WERI-Rb-1 (cell line): Measurements from ENCODE around the gene ITGB5.

Source experiments
- DNase-seq: peaks from one replicate; pipeline ENCODE4 v3.0.0-alpha.2; 2020
- H3K27ac ChIP-seq: fragments of 250-450 bp; sonication (Bioruptor Pico); 2 replicates; pipeline ENCODE4 v1.5.1; 2020; ENCODE audit warnings: mild to moderate bottlenecking, moderate library complexity
- H3K27me3 ChIP-seq: fragments of 250-450 bp; sonication (Bioruptor Pico); 2 replicates; pipeline ENCODE4 v1.5.1; 2021; ENCODE audit warnings: mild to moderate bottlenecking, low read depth, moderate library complexity; ENCODE audit not compliant: insufficient read depth, severe bottlenecking
- H3K36me3 ChIP-seq: fragments of 250-450 bp; sonication (Bioruptor Pico); 2 replicates; pipeline ENCODE4 v1.5.1; 2020; ENCODE audit warnings: mild to moderate bottlenecking, moderate library complexity
- H3K4me3 ChIP-seq: 2 replicates; pipeline ENCODE4 v1.5.1; 2011; ENCODE audit warnings: low read depth, mild to moderate bottlenecking, control low read depth, low read length
- H3K9me3 ChIP-seq: fragments of 250-450 bp; sonication (Bioruptor Pico); 2 replicates; pipeline ENCODE4 v1.5.1; 2021; ENCODE audit warnings: mild to moderate bottlenecking, moderate library complexity; ENCODE audit not compliant: severe bottlenecking
- CTCF ChIP-seq: IDR thresholded peaks from 2 replicates; pipeline ENCODE4 v1.5.1; 2011; ENCODE audit warnings: low read depth, mild to moderate bottlenecking, control low read depth, inconsistent platforms, low read length

The ITGB5 gene

DNA sequence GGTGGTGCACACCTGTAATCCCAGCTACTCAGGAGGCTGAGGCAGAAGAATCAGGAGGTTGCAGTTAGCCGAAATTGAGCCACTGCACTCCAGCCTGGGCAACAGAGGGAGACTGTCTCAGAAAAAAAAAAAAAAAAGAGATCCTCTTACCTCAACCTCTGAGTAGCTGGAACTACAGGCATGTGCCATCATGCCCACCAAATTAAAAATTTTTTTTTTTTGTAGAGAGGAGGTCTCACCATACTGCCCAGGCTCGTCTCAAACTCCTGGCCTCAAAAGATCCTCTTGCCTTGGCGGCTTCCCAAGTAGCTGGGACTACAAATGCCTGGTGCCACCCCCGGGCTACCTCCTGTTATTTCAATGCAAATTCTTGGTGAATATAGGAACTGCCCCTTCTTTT is 155.4 kb downstream of the ITGB5 start:
- TF ChIP-seq CTCF, result no peak
- Histone ChIP-seq H3K9me3 (no peaks in the 10 kb centered on the region), H3K36me3 (peaks cover 33% of the 10 kb centered on the region), H3K27me3 (no peaks in the 10 kb centered on the region), H3K4me3 (no peak overlapping the region), H3K27ac (no peak overlapping the region)
- DNase-seq, result no peak

- H3K27ac ChIP-seq, result peak overlapping the region; percentile 94
- no peaks in the 10 kb centered on the region for H3K27me3 ChIP-seq
- DNase-seq, result no peak
- TF ChIP-seq CTCF, result no peak
- peak overlapping the region; percentile 97 for H3K4me3 ChIP-seq
- peaks cover 25% of the 10 kb centered on the region for H3K36me3 ChIP-seq
- no peaks in the 10 kb centered on the region for H3K9me3 ChIP-seq
Observed at GRCh38 chr3:124730941-124731297, 156.2 kb downstream of the ITGB5 start.

DNA sequence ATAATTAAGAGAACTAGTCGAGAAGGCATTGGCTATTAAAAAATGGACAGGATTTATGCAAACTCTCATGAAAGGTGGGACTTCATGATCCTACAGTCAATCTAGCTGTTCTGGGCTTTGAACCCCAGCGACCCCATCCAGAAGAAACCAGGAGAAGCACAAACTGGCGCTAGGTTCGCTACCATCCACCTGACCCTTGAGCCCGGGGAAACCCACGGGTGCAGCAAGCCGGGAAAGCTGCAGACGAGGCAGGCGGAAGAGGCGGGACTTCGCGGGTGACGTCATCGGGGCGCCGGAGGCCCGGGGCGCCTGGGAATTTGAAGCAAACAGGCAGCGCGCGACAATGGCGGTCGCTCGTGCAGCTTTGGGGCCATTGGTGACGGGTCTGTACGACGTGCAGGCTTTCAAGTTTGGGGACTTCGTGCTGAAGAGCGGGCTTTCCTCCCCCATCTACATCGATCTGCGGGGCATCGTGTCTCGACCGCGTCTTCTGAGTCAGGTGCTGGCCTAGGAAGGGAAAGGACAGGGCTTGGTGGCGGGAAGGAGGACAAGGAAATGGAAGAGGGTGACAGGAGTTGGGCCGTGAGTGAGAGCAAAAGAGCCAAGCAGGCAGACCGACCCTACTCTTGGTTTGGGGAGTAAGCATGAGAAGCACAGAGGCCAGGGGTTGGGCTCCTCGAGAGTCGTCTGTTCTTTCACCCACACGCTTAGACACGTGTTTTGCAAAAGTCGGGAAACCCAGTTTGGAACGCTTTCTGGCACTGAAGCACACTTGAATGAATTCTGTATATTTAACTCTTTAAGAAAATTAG is 156.8 kb downstream of the ITGB5 start, which contains the start of gene UMPS:
UMPS (plus strand) TSS at position 324 of the 812 bp plus-strand sequence; CDS start at position 344, 20 bp downstream.
- peak; percentile 90 for DNase-seq
- Histone ChIP-seq H3K9me3 (no peaks in the 10 kb centered on the region), H3K27me3 (no peaks in the 10 kb centered on the region), H3K36me3 (peaks cover 19% of the 10 kb centered on the region), H3K4me3 (peak within 1 kb of the TSS; percentile 97), H3K27ac (peak within 1 kb of the TSS; percentile 94)
- no peak for TF ChIP-seq CTCF

DNA sequence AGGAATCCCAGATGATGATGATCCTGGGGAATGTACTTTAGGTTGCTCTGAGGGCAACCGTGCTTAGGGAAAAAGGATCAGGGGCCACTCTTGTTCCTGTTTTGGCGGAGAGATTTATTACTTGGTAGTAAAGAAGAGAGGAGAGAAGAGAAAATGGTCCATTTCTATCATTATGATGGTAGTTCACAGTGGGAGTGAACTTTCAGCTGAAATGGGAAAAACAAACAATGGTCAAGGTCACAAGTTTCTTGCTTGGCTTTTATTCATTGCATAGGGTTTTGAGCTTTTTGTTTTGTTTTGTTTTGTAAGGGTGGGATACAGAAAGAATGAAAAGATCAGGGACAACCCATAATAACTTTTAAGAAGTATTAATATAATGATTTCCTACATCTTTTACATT is 164.6 kb downstream of the ITGB5 start:
- no peak overlapping the region for H3K4me3 ChIP-seq
- H3K27me3 ChIP-seq, result no peaks in the 10 kb centered on the region
- no peak for TF ChIP-seq CTCF
- no peaks in the 10 kb centered on the region for H3K9me3 ChIP-seq
- DNase-seq, result no peak
- H3K36me3 ChIP-seq, result peaks cover 5% of the 10 kb centered on the region
- no peak overlapping the region for H3K27ac ChIP-seq

DNA sequence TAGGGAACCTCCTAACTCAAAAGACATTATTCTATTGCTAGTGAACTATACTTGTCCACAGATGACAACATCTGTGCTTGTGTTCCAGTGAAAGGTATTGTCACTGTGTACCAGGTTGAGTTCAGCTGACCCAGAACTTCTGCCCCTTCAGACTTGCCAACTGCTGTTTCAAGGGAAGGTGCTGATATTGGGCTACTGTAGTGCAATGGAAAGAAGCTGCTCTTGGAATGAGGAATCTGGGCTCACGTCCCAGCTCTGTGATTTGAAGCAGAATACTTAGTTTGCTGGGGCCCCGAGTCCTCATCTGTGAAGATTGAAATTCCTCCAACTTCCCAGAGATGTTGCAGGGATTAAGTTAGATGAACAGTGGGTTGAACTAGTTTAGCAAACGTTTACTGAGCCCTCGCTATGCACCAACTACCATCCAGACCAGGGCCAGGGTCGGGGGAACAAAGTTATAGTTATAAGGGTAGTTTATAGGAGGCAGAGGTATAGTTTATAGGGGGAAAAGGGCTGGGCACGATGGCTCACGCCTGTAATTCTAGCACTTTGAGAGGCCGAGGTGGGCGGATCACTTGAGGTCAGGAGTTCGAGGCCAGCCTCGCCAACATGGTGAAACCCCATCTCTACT is 172.8 kb downstream of the ITGB5 start:
- Histone ChIP-seq H3K27ac (no peak overlapping the region), H3K36me3 (peaks cover 6% of the 10 kb centered on the region), H3K9me3 (no peaks in the 10 kb centered on the region), H3K4me3 (no peak overlapping the region), H3K27me3 (no peaks in the 10 kb centered on the region)
- no peak for TF ChIP-seq CTCF
- no peak for DNase-seq
